HG02943 (cell line): ENCODE measurements around the gene INHBC.

Experiments
- ATAC-seq: cut with Tn5 transposase; IDR thresholded peaks from one replicate; pipeline ENCODE4 v1.9.1; 2021; ENCODE audit warnings: mild to moderate bottlenecking, low read depth, moderate library complexity; ENCODE audit not compliant: unreplicated experiment

INHBC gene

GRCh38 chr12:57465747-57466505, 31.3 kb downstream of the INHBC start:
- no peak for ATAC-seq

- no peak for ATAC-seq
These were observed 32.8 kb downstream of the INHBC start for GRCh38 chr12:57467212-57467874.

GRCh38 chr12:57467915-57468314, 33.3 kb downstream of the INHBC start:
- no peak for ATAC-seq

GRCh38 chr12:57469296-57470164, 34.9 kb downstream of the INHBC start:
- ATAC-seq, result no peak

GRCh38 chr12:57470286-57470969, 35.8 kb downstream of the INHBC start:
- no peak for ATAC-seq

GRCh38 chr12:57470970-57471656, 36.5 kb downstream of the INHBC start:
- no peak for ATAC-seq

- ATAC-seq, result no peak
These were observed 37.1 kb downstream of the INHBC start for GRCh38 chr12:57471661-57472060.

GRCh38 chr12:57472391-57472790, 37.8 kb downstream of the INHBC start:
- no peak for ATAC-seq

GRCh38 chr12:57473392-57473791, 38.8 kb downstream of the INHBC start:
- ATAC-seq, result no peak

- no peak for ATAC-seq
These were observed 39.3 kb downstream of the INHBC start for GRCh38 chr12:57473886-57474285.

GRCh38 chr12:57474430-57474829, 39.8 kb downstream of the INHBC start:
- no peak for ATAC-seq

- no peak for ATAC-seq
These were observed 40.3 kb downstream of the INHBC start for GRCh38 chr12:57474862-57475261.

- ATAC-seq, result no peak
These were observed 40.9 kb downstream of the INHBC start for GRCh38 chr12:57475271-57476161.

- ATAC-seq, result no peak
These were observed 41.8 kb downstream of the INHBC start for GRCh38 chr12:57476162-57476992.

- no peak for ATAC-seq
These were observed 42.6 kb downstream of the INHBC start for GRCh38 chr12:57476993-57477709.

GRCh38 chr12:57477710-57478681, 43.4 kb downstream of the INHBC start:
- no peak for ATAC-seq

- ATAC-seq, result no peak
These were observed 44.4 kb downstream of the INHBC start for GRCh38 chr12:57479043-57479375.
